Measurements from ENCODE around the gene NUP35. TPM values are rescaled to one million over a fixed set of nuclear protein-coding genes. Genes with fewer than 3 reads are reported as not detected.

The NUP35 gene
- total RNA-seq, 5 donors from 2014 or later (not counting 1 experiment from before 2014, with no cell fraction given) = 11.0 to 19.5 (median 16.4) TPM

DNA sequence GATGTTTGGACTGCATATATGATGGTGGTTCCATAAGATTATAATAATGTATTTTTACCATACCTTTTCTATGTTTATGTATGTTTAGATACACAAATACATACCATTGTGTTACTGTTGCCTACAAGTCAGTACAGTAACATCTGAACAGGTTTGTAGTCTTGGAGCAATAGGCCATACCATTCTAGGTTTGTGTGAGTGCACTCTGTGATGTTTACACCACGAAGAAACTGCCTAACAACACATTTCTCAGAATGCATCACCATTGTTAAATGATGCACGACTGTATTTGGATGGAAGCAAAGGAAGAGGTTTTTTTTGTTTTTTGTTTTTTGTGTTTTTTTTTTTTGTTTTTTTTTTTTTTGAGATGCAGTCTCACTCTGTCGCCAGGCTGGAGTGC lies 36.2 kb upstream of the NUP35 start:
- no peaks in the 10 kb centered on the region for H3K27me3 ChIP-seq (replicated peaks in 1 of 2; ENCODE audit: control insufficient read depth in 2 of 2, extremely low read depth in 1 of 2, insufficient read depth in 2 of 2, low read length in 1 of 2)
- H3K9me3 ChIP-seq = no peaks in the 10 kb centered on the region
- no peaks in the 10 kb centered on the region for H3K4me1 Mint-ChIP-seq
- H3K36me3 ChIP-seq (ENCODE audit: control insufficient read depth in 2 of 2, extremely low read depth in 1 of 2, insufficient read depth in 1 of 2, low read length in 1 of 2) = no peaks in the 10 kb centered on the region
- H3K27me3 Mint-ChIP-seq = no peaks in the 10 kb centered on the region
- ATAC-seq (replicated peaks in 1 of 4) (no peak), DNase-seq (no peak)
- no peak overlapping the region for H3K27ac ChIP-seq (ENCODE audit: low read length)
- no peak overlapping the region for H3K4me3 Mint-ChIP-seq
- H3K9me3 Mint-ChIP-seq = no peaks in the 10 kb centered on the region
- POLR2A ChIA-PET = no interaction called here
- peaks cover 8% of the 10 kb centered on the region for H3K36me3 Mint-ChIP-seq
- H3K4me3 ChIP-seq (ENCODE audit: control insufficient read depth in 1 of 2, extremely low read depth in 1 of 2, low read length in 1 of 2) = no peak overlapping the region
- no CpG with 5 or more reads among the region's 3 CpGs for WGBS (ENCODE audit: insufficient coverage)
- no peaks in the 10 kb centered on the region for H3K4me1 ChIP-seq (ENCODE audit: control insufficient read depth in 1 of 2, extremely low read depth in 1 of 2, insufficient read depth in 2 of 2, low read length in 2 of 2)
- CTCF ChIA-PET = no interaction called here
- no peak overlapping the region for H3K27ac Mint-ChIP-seq

DNA sequence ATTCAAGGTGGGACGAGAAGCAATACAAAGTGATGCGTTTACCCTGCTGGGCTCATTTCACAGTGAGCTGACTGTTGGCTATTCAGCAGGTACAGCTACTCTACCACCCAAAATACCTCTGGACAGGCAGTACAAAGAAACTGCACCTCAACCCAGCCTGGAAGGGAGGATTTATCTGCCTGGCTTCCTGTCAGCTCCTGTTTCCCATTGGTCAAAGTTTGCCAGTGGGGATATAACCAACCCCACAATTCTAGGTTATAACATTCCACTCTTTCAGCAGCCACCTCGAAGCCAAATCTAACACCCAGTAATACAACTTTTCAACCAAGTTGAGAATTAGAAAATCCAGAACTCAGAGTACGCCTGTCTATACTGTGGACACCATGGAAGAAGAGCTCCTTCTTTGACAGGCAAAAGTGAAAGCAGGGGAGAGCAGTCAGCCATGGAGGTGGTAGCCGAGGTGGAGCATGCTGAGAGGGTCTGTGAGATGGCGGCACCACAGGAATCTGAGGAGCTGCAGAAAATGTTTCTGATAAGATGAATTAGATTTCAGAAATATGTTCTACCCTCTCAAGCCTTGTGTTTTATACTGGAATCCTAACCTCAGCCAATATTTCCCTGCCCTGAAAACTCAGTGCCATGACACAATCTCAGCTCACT lies 34.9 kb upstream of the NUP35 start:
- Mint-ChIP-seq H3K4me1 (no peaks in the 10 kb centered on the region), H3K27me3 (no peaks in the 10 kb centered on the region), H3K27ac (no peak overlapping the region), H3K9me3 (no peaks in the 10 kb centered on the region), H3K4me3 (no peak overlapping the region), H3K36me3 (peaks cover 8% of the 10 kb centered on the region)
- Histone ChIP-seq H3K27ac (ENCODE audit: low read length) (no peak overlapping the region), H3K4me3 (ENCODE audit: control insufficient read depth in 1 of 2, extremely low read depth in 1 of 2, low read length in 1 of 2) (no peak overlapping the region), H3K4me1 (ENCODE audit: control insufficient read depth in 1 of 2, extremely low read depth in 1 of 2, insufficient read depth in 2 of 2, low read length in 2 of 2) (no peaks in the 10 kb centered on the region), H3K27me3 (replicated peaks in 1 of 2; ENCODE audit: control insufficient read depth in 2 of 2, extremely low read depth in 1 of 2, insufficient read depth in 2 of 2, low read length in 1 of 2) (no peaks in the 10 kb centered on the region), H3K36me3 (ENCODE audit: control insufficient read depth in 2 of 2, extremely low read depth in 1 of 2, insufficient read depth in 1 of 2, low read length in 1 of 2) (no peaks in the 10 kb centered on the region), H3K9me3 (no peaks in the 10 kb centered on the region)
- WGBS (ENCODE audit: insufficient coverage) = 94% methylated on average over 2 of the region's 6 CpGs
- POLR2A ChIA-PET = no interaction called here
- DNase-seq = no peak
- CTCF ChIA-PET = interaction anchor here in 1 of 2 donors (0.5 kb wide), 1 partner anchor 54 kb away, joined by 4 read pairs; no protein-coding TSS in a partner anchor
- no peak for ATAC-seq (replicated peaks in 1 of 4)

DNA sequence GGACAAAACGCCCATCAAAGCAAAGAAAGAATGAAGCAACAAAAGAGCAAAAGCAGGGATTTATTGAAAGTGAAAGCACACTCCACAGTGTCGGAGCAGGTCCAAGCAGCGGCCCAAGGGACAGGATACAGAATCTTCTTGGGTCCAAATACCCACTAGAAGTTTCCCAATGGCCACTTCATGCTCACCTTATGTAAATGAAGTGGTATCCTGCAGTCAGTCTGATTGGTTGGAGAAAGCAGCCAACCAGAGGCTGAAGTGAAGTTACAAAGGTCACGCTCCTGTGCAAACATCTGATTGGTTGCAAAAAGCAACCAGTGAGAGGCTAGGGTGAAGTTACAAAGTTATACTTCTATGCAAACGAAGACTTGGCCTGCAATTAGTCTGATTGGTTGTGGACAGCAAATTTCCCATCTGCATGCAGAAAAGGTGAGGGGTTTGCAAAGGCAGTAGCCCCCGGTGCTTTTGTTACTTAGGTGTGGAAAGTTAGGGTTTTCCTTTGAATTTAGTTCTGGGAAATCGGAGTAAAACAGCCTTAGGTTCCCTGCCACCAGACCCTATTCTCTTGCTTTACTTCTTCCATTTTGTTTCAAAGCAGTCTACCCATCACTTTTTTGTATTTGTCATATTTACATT lies 32.8 kb upstream of the NUP35 start:
- Histone ChIP-seq H3K36me3 (ENCODE audit: control insufficient read depth in 2 of 2, extremely low read depth in 1 of 2, insufficient read depth in 1 of 2, low read length in 1 of 2) (no peaks in the 10 kb centered on the region), H3K4me3 (ENCODE audit: control insufficient read depth in 1 of 2, extremely low read depth in 1 of 2, low read length in 1 of 2) (no peak overlapping the region), H3K9me3 (no peaks in the 10 kb centered on the region), H3K27me3 (replicated peaks in 1 of 2; ENCODE audit: control insufficient read depth in 2 of 2, extremely low read depth in 1 of 2, insufficient read depth in 2 of 2, low read length in 1 of 2) (no peaks in the 10 kb centered on the region), H3K4me1 (ENCODE audit: control insufficient read depth in 1 of 2, extremely low read depth in 1 of 2, insufficient read depth in 2 of 2, low read length in 2 of 2) (no peaks in the 10 kb centered on the region), H3K27ac (ENCODE audit: low read length) (no peak overlapping the region)
- ChIA-PET CTCF (no interaction called here), POLR2A (no interaction called here)
- H3K4me3 Mint-ChIP-seq = no peak overlapping the region
- no peaks in the 10 kb centered on the region for H3K9me3 Mint-ChIP-seq
- no peak overlapping the region for H3K27ac Mint-ChIP-seq
- no peaks in the 10 kb centered on the region for H3K4me1 Mint-ChIP-seq
- ATAC-seq (replicated peaks in 1 of 4) (no peak), DNase-seq (no peak)
- no peaks in the 10 kb centered on the region for H3K27me3 Mint-ChIP-seq
- H3K36me3 Mint-ChIP-seq = peaks cover 10% of the 10 kb centered on the region
- WGBS (ENCODE audit: insufficient coverage) = 96% methylated on average over 5 of the region's 7 CpGs

DNA sequence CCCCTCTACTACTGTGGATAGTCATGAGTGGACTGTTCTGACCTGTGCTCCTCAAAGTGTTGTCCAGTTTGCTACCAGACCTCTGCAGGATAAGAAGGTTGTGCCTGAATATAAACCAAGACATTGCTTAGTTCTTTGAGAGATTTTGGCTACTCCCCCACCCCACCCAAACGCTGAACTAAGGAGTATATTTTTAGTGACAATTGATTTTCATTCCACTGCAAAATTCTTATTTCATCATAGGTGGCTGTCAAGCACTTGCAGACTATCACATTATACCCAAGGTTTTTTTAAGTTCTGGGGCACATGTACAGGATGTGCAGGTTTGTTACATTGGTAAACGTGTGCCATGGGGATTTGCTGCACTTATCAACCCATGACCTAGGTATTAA lies 32.3 kb upstream of the NUP35 start:
- CTCF ChIA-PET = interaction anchor here in 1 of 2 donors (0.7 kb wide), 1 partner anchor 422 kb away, joined by 3 read pairs; no protein-coding TSS in a partner anchor
- POLR2A ChIA-PET = no interaction called here
- DNase-seq = no peak
- H3K27me3 Mint-ChIP-seq = no peaks in the 10 kb centered on the region
- peaks cover 12% of the 10 kb centered on the region for H3K36me3 Mint-ChIP-seq
- no peak for ATAC-seq (replicated peaks in 1 of 4)
- H3K27me3 ChIP-seq (replicated peaks in 1 of 2; ENCODE audit: control insufficient read depth in 2 of 2, extremely low read depth in 1 of 2, insufficient read depth in 2 of 2, low read length in 1 of 2) = no peaks in the 10 kb centered on the region
- WGBS (ENCODE audit: insufficient coverage) = no CpG with 5 or more reads among the region's 2 CpGs
- H3K9me3 ChIP-seq = no peaks in the 10 kb centered on the region
- no peaks in the 10 kb centered on the region for H3K4me1 ChIP-seq (ENCODE audit: control insufficient read depth in 1 of 2, extremely low read depth in 1 of 2, insufficient read depth in 2 of 2, low read length in 2 of 2)
- no peaks in the 10 kb centered on the region for H3K9me3 Mint-ChIP-seq
- no peaks in the 10 kb centered on the region for H3K36me3 ChIP-seq (ENCODE audit: control insufficient read depth in 2 of 2, extremely low read depth in 1 of 2, insufficient read depth in 1 of 2, low read length in 1 of 2)
- H3K4me3 ChIP-seq (ENCODE audit: control insufficient read depth in 1 of 2, extremely low read depth in 1 of 2, low read length in 1 of 2) = no peak overlapping the region
- H3K4me1 Mint-ChIP-seq = no peaks in the 10 kb centered on the region
- H3K27ac ChIP-seq (ENCODE audit: low read length) = no peak overlapping the region
- H3K27ac Mint-ChIP-seq = no peak overlapping the region
- H3K4me3 Mint-ChIP-seq = no peak overlapping the region

DNA sequence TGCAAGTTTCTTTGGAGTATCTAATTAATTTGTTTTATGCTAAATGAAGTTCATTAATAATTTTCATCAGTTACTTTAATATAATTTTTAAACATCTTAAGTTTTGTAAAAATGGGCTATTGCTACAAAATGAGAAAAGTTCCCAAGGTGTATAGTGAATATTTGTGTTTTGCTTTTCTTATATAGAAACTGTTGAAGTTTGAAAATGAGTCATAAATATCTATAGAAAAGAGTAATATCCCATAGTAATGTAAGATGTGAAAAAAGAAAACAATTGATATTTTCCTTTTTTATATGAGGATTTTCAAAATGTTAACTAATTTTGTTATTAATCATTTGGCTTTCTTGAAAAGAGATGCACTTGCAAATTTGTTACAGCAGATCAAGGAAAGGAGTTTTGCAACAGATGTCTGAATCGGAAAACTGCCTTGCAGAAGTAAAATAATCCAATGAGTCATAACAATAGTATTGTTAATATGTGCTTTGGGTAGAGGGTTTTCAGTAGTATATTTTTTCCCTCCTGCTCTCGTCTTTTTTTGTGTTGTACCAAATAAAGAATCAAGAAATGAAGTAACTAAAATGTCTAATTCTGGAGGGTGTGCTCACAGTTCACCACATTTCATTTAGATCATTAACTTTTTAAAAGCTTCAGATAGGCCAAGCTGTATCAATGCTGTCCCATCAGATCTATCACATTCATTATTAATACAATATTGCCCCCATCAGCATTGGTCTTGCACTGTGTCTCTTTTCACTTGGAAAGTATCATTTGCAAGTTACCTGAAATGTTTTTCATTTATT lies 30.2 kb upstream of the NUP35 start:
- no peak overlapping the region for H3K4me3 ChIP-seq (ENCODE audit: control insufficient read depth in 1 of 2, extremely low read depth in 1 of 2, low read length in 1 of 2)
- Mint-ChIP-seq H3K9me3 (no peaks in the 10 kb centered on the region), H3K36me3 (peaks cover 7% of the 10 kb centered on the region), H3K27me3 (no peaks in the 10 kb centered on the region), H3K4me3 (no peak overlapping the region), H3K4me1 (no peaks in the 10 kb centered on the region), H3K27ac (no peak overlapping the region)
- ATAC-seq (replicated peaks in 1 of 4) = peak in 1 of 4 experiments; percentile 29
- ChIA-PET POLR2A (no interaction called here), CTCF (interaction anchor here in 1 of 2 donors (0.7 kb wide), 1 partner anchor 427 kb away, joined by 4 read pairs; no protein-coding TSS in a partner anchor)
- H3K4me1 ChIP-seq (ENCODE audit: control insufficient read depth in 1 of 2, extremely low read depth in 1 of 2, insufficient read depth in 2 of 2, low read length in 2 of 2) = no peaks in the 10 kb centered on the region
- no peak overlapping the region for H3K27ac ChIP-seq (ENCODE audit: low read length)
- peak in 1 of 35 experiments; percentile 15 for DNase-seq
- no CpG with 5 or more reads among the region's 2 CpGs for WGBS (ENCODE audit: insufficient coverage)
- no peaks in the 10 kb centered on the region for H3K9me3 ChIP-seq
- no peaks in the 10 kb centered on the region for H3K36me3 ChIP-seq (ENCODE audit: control insufficient read depth in 2 of 2, extremely low read depth in 1 of 2, insufficient read depth in 1 of 2, low read length in 1 of 2)
- H3K27me3 ChIP-seq (replicated peaks in 1 of 2; ENCODE audit: control insufficient read depth in 2 of 2, extremely low read depth in 1 of 2, insufficient read depth in 2 of 2, low read length in 1 of 2) = no peaks in the 10 kb centered on the region

DNA sequence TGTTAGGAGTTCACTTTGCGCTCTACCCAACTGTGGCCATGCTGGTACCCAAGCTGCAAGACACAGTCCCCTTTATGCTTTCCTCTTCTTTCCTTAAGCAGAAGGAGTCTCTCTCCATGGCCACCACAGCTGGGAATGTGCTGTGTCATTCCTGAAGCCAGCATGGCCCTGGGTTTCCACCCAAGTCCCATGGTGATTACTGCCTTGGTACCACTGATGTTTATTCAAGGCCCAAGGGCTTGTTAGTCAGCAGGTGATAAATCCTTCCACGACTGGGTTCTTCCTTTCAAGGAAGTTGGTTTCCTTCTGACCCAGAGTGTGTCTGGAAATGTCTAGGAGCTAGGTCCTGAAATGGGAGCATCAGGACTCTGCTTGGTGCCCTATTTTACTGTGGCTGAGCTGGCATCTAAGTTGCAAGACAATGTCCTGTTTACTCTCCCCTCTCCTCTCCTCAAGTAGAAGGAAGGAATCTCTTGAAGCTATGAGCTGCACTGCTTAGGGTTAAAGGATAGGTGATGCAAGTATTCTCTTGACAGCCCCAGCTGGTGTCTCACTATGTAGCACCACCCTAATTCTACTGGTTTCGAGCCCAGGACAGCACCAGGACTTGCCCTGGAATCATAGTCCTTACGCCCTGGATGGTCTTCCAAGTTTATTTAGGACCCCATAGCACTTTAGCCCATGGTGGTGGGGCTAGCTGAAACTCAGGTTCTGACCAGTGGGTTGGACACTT lies 18.7 kb upstream of the NUP35 start:
- no peaks in the 10 kb centered on the region for H3K36me3 ChIP-seq (ENCODE audit: control insufficient read depth in 2 of 2, extremely low read depth in 1 of 2, insufficient read depth in 1 of 2, low read length in 1 of 2)
- no peaks in the 10 kb centered on the region for H3K4me1 ChIP-seq (ENCODE audit: control insufficient read depth in 1 of 2, extremely low read depth in 1 of 2, insufficient read depth in 2 of 2, low read length in 2 of 2)
- no peaks in the 10 kb centered on the region for H3K9me3 ChIP-seq
- Mint-ChIP-seq H3K4me1 (no peaks in the 10 kb centered on the region), H3K27ac (no peak overlapping the region), H3K9me3 (no peaks in the 10 kb centered on the region), H3K36me3 (no peaks in the 10 kb centered on the region), H3K27me3 (peaks cover 14 to 31% of the 10 kb centered on the region in 2 donors), H3K4me3 (no peak overlapping the region)
- ChIA-PET POLR2A (interaction anchor here in 1 of 2 donors (0.8 kb wide), 1 partner anchor 44 kb away, joined by 3 read pairs; no protein-coding TSS in a partner anchor), CTCF (interaction anchor here in 1 of 2 donors (0.6 kb wide), 1 partner anchor 44 kb away, joined by 3 read pairs; no protein-coding TSS in a partner anchor)
- H3K4me3 ChIP-seq (ENCODE audit: control insufficient read depth in 1 of 2, extremely low read depth in 1 of 2, low read length in 1 of 2) = no peak overlapping the region
- no peak overlapping the region for H3K27ac ChIP-seq (ENCODE audit: low read length)
- peaks cover 0 to 16% of the 10 kb centered on the region in 2 experiments for H3K27me3 ChIP-seq (replicated peaks in 1 of 2; ENCODE audit: control insufficient read depth in 2 of 2, extremely low read depth in 1 of 2, insufficient read depth in 2 of 2, low read length in 1 of 2)
- DNase-seq (no peak), ATAC-seq (replicated peaks in 1 of 4) (no peak)
- 89% methylated on average over 3 of the region's 4 CpGs for WGBS (ENCODE audit: insufficient coverage)

All from T-cell (primary cell).